Limb (tissue), 2 donors: ENCODE measurements around the gene XRCC3.

ENCODE experiments used
- DNase-seq, 2 donors: peaks; one replicate each; pipeline ENCODE4 v3.0.0-alpha.2; 2016; ENCODE audit errors: extremely low spot score in 2 of 2

Gene XRCC3

GRCh38 chr14:103726474-103726873 lies 11.2 kb upstream of the XRCC3 start:
- DNase-seq = no peak

DNA sequence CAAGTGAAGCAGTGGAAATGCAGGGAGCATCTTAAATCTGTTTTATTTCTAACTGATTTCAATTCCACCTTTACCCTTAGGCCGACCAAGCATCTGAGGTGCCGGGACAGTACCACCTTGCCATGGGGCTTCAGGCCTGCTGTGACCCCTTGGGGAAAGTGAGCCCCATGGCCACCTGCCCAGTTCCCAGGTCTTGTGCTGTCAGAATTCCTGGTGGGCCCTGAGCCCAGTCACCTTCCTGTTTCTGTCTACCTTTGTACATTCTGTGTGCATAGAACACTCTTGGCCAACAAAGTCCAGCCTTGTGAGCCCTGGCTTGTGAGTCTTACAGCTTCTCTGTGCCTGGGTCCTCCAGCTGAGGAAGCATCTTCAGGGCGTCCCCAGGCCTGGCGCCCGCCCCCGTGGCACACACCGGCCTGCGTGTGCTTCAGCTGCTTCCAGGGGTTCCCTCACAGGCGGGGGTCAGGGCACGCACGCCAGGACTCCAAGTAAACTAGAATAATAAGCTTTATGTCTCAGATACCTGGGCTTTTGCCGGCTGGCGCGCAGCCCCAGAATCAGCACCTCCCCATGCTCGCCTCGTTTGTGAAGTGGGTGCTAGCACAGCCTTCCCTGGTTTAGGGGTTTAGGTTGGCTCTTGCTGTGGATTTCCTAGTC lies 10.6 kb upstream of the XRCC3 start:
- DNase-seq = no peak

GRCh38 chr14:103725001-103725682 lies 9.9 kb upstream of the XRCC3 start:
- no peak for DNase-seq

DNA sequence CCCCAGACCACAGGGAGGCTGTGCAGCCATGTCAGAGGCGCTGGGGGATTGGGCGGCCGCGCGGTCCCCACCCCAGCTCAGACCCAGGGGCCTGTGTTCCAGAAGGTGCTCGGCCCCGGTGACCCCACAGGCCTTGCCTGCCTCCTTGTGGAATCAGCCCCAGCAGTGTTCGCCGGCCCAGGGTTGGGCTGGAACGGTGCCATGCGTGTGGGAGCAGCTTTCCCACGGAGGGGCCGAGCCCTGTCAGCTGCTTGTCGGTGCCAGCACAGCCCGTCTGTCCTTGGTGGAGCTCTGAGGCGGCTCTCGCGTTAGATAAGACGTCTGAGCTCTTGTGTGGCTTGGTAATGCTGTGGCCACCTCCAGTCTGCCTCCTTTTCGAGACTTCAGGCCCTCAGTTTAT lies 8.9 kb upstream of the XRCC3 start:
- DNase-seq = peak in 1 of 2 donors; percentile 15

GRCh38 chr14:103723748-103724081 lies 8.5 kb upstream of the XRCC3 start:
- DNase-seq = no peak

- no peak for DNase-seq
Measured at GRCh38 chr14:103721334-103722120, 6.3 kb upstream of the XRCC3 start.

DNA sequence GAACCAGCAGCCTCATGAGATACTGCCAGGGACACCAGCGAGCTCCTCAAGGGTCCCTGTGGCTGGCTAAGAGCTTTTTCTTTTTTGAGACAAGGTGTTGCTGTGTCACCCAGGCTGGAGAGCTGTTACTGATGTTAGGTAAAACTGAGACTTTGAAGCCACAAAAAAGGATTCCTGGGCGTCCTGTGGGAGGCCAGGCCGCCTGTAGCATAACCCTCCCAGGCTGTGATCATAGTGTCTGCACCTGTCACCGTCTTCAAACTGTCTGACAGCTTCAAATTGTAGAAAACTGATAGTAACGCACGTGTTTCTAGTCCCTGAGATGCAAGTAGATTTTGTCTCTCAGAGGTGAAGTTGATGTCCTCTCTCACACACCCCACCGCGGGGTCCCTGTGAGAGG lies 4.5 kb upstream of the XRCC3 start:
- DNase-seq = no peak

DNA sequence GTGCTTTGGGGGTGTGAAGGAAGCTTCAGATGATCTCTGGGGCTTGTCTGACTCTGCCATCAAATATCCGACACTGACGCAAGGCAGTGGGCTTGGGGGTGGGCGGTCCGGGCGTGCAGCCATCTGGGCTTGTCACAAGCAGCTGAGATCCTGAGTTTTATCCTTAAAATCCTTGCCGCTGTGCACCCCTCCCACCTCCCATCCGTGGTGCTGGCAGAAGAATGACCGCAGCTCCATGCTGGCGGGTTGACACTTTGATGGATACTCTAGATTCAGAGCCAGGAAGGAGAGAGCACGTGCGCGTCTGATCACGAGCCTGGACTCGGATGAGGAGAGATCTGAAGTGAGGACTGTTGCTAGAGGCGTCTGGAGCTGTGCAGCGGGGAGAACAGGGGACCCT lies 3.3 kb upstream of the XRCC3 start:
- peak in 1 of 2 donors; percentile 64 for DNase-seq

DNA sequence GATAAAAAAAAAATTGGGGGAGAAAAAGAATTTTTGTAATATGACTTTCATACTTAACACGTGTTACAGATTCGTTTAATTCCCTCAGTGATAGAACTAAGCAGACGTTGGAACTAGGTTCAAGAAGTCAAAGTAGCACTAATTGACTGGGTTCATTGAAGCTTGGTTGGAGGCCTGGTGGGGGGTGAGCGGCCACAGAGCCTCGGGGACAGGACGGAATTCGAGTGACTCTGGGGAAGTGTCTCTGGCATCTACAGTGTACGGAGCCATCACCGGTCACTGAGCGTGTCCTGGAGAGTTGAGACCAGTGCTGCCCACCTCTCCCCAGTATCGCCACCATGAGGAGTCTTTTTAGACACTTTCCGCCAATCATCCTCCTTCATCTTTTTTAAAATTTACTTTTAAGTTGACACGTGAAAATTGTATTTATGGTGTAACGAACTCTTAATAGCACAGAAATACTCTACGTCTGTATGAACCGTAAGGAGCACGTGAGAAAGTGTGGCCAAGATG lies 1.7 kb upstream of the XRCC3 start:
- no peak for DNase-seq

DNA sequence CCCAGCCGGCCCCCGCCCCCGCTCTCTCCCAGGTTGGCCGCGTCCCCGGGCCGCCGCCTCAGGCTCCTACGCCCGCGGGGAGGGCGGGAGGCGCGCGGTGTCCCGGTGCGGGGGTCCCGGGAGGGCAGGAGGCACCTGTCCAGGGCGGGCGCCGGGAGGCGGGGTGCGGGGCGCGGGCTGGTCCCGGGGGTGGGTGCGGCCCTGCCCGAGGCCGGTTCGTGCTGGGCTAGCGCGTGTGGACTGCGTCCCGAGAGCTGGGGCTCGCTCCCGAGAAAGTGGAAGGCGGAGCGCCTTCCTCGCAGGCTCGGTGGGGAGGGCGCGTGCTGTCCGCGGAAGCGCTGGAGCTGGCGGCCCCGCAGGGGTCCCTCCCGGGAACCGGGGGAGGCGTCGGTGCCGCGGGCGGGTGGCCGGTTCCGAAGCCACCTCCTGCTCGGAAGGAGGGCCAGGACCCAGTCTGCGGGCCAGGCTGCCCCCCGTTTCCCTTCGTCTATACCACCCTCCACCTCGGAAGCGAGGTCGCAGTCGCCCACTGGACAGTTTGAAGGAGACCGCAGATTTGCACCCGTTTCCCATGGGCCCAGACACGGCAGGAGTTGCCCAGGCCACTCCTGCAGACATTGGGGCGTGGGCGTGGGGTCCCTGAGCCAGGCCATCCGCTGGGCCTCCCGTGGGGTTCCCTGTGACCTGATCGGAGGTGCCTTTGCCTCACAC lies 995 bp upstream of the XRCC3 start:
- DNase-seq = peak in 1 of 2 donors; percentile 71

DNA sequence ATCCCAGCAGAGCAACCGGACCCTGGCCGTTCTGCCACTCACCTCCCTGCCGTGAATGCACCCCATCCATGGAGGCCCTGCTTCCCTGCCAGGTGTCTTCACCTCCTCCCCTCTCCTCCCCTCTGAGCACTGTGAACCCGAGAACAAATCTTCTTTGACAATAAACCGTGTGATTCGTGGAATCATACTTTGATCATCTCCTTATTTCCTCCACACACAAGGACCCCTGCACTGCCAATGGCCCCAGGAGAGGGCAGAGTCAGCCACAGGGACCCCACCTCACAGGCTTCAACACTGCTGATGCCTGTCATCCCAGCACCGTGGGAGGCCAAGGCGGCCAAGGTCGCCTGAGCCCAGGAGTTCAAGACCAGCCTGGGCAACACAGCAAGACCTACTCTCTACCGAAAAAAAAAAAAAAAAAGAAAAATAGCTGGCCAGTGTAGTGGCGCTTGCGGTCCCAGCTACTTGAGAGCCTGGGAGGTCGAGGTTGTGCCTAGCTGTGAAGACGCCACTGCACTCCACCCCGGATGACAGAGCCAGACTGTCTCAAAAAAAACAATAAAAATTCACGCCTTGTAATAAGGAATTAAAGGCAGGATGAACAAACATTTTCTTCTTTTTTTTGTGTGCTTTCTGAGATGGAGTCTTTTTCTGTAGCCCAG lies 1.1 kb downstream of the XRCC3 start:
- DNase-seq = no peak

GRCh38 chr14:103713304-103714062 lies 1.8 kb downstream of the XRCC3 start:
- no peak for DNase-seq

DNA sequence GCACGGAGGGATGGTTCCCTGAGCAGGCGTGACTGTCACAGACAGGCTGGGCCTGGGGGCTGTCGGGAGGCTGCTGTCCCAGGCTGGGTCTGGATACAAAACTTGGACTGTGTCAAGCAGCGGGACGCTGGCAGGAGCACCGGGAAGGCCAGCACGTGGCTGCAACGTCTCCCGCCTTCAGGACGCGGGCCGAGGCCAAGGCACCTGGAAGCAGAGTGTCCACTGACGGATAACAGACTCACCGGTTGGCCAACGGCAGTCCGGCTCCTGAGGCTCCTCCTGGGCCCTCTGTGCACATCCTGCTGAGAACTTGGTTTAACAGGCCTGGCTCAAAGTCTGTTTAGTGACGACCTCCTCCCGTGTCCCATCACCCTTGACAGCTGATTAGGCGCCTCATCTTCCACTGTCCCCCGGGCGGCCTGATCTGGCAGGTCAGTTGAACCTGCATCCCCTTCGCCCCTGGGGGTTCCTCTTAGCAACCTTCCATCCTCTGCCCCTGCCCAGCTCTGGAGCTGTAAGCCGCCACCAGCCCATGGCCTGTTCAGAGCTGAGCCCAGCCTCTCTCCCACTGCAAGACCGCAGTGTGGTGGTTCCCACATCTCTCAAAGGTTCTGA lies 2.5 kb downstream of the XRCC3 start:
- no peak for DNase-seq

DNA sequence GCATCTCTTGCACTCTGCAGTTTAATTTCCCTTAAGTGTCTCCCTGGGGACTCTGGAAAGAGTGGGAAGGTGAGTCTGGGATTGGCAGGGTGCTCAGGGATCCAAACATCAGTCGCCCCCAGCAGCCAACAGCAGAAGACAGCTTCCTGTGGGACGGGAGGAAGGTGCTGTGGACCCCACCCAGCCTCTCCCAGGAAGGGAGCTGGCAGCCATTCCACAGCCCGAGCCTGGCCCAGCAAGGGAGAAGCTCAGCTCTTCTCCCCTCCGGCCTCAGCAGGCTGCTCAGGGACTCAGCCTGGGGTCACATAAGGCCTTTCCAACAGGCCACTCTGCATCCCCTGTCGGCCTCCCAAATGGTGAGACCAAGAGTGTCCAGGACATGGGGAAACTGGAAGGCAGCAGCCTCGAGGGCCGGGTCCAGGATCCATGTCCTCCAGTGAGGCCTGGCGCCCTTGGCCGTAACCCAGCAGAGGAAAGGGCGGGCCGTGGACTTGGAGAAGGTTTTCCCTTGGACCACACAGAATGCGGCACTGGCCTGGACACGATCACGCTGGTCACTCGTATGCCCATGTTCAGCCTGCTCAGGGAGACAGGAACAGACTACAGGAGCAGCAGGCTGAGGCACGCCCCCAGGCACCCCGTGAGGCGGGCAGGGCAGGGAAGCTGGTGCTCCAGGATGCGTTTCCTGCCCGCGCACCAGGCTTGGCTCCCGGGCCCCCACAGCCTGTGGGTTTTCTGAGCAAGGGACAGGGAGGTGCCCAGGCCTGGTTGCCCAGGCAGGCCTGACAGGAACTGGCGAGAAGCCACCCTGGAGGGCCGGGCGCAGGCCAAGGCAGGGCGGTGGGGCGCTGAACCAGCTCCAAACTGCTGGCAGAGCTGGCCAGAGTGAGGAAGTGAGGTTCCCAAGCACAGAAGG lies 3.5 kb downstream of the XRCC3 start:
- no peak for DNase-seq

DNA sequence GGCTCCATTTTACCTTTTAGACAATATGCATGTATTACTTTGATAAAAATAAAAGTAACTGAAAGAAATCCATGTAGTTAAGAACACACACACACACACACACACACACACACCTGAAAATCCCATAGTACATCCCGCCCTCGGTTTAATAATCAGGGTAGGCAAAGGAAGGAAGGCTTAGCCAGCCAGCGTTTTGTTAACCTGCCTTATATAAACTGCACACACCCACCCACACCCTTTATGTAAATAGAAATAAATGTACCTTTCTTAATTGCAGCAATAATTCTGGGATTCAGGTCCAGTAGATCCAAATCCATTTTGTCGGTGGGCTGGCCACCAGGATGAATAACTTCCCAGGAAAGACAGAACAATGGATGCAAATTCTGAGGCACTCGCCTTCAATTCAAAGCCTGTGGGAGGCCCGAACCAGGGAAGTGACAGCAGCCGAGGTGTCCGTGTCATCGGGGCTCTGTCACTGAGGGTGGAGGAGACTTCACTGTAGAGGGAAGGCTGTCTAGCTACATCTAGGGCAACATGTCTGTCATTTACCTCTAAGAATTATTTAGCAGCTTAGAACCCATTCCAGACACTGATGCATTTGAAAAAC lies 4.4 kb downstream of the XRCC3 start:
- DNase-seq = no peak

DNA sequence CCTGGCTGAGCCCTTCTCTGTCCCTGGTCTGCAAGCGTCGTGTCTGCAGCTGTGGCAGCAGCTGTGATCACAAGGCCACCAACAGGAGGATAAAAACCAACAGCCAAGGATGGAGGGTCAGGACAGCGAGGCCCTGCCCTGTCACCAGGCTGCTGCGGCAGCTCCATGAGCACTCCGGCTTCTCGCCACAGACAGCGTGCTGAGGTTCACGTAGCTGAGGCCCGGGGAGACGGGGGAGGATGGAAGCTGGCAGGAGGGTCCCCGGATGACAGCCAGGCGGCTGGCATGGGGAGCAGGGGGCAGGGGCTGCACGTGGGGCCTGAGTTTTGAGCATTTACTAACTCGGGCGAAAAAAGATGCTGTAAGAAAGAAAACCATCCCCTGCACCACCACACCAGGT lies 5.4 kb downstream of the XRCC3 start:
- no peak for DNase-seq

GRCh38 chr14:103708750-103709187 lies 6.5 kb downstream of the XRCC3 start:
- no peak for DNase-seq
